Hepatocyte (in vitro differentiated cells): ENCODE results near the gene TK2. TPM values are rescaled to one million over a fixed set of nuclear protein-coding genes. Genes with fewer than 3 reads are reported as not detected.
"Not testable (repeated sequence)": the region's sequence is repeated elsewhere in the genome, so short reads cannot be mapped to it uniquely, and the experiment has no call there.

ENCODE experiments used
- DNase-seq: peaks from one replicate; pipeline ENCODE4 v3.0.0-alpha.2; 2016; ENCODE audit warnings: low spot score
- H2AFZ ChIP-seq: fragments of 200-600 bp; sonication (generic); 2 replicates; pipeline ENCODE4 v1.6.0; 2016; ENCODE audit warnings: antibody characterized with exemption, mild to moderate bottlenecking
- H3K27ac ChIP-seq: fragments of 200-600 bp; sonication (generic); 2 replicates; pipeline ENCODE4 v1.5.1; 2016; ENCODE audit warnings: mild to moderate bottlenecking
- H3K27me3 ChIP-seq: fragments of 200-600 bp; sonication (generic); 2 replicates; pipeline ENCODE4 v1.6.1; 2016
- H3K36me3 ChIP-seq: fragments of 200-600 bp; sonication (generic); replicated peaks from 2 replicates; pipeline ENCODE4 v1.5.1; 2016; ENCODE audit warnings: low read depth; ENCODE audit not compliant: insufficient read depth
- H3K4me1 ChIP-seq: fragments of 200-600 bp; sonication (generic); 2 replicates; pipeline ENCODE4 v1.5.1; 2016; ENCODE audit warnings: mild to moderate bottlenecking, moderate library complexity; ENCODE audit not compliant: insufficient read depth
- H3K4me2 ChIP-seq: fragments of 200-600 bp; sonication (generic); 2 replicates; pipeline ENCODE4 v1.6.0; 2016
- H3K4me3 ChIP-seq: fragments of 200-600 bp; sonication (generic); 2 replicates; pipeline ENCODE4 v1.5.1; 2016; ENCODE audit warnings: mild to moderate bottlenecking
- H3K79me2 ChIP-seq: fragments of 200-600 bp; sonication (generic); 2 replicates; pipeline ENCODE4 v1.6.0; 2017; ENCODE audit warnings: mild to moderate bottlenecking
- H3K9me2 ChIP-seq: fragments of 200-600 bp; sonication (generic); replicated peaks from 2 replicates; pipeline ENCODE4 v1.6.0; 2017; ENCODE audit warnings: mild to moderate bottlenecking; ENCODE audit not compliant: insufficient read depth
- H3K9me3 ChIP-seq: fragments of 200-600 bp; sonication (generic); 2 replicates; pipeline ENCODE4 v1.5.1; 2016; ENCODE audit warnings: low read depth, mild to moderate bottlenecking
- H4K20me1 ChIP-seq: fragments of 200-600 bp; sonication (generic); 2 replicates; pipeline ENCODE4 v1.6.0; 2016; ENCODE audit warnings: mild to moderate bottlenecking; ENCODE audit not compliant: insufficient read depth, poor library complexity, severe bottlenecking
- CTCF ChIP-seq: fragments of 200-600 bp; sonication (generic); IDR thresholded peaks from 2 replicates; pipeline ENCODE4 v1.5.1; 2016; ENCODE audit warnings: antibody characterized with exemption, mild to moderate bottlenecking; ENCODE audit not compliant: poor library complexity
- EZH2 ChIP-seq: fragments of 200-600 bp; sonication (generic); IDR thresholded peaks from 2 replicates; pipeline ENCODE4 v1.6.1; 2016; ENCODE audit warnings: antibody characterized with exemption, mild to moderate bottlenecking, borderline replicate concordance
- EZH2phosphoT487 ChIP-seq: fragments of 200-600 bp; sonication (generic); IDR thresholded peaks from one replicate; pipeline ENCODE4 v1.6.1; 2018; ENCODE audit warnings: antibody characterized with exemption, mild to moderate bottlenecking, low read depth, moderate library complexity; ENCODE audit not compliant: unreplicated experiment, severe bottlenecking
- WGBS: methylation state at CpG from one replicate; pipeline ENCODE4 v1.1.6; 2016; ENCODE audit warnings: low lambda C conversion rate; ENCODE audit errors: missing lambda C conversion rate; 5-methylcytosine and 5-hydroxymethylcytosine counted together
- polyA plus RNA-seq: library from polyadenylated mRNA; unstranded; fragments of >200 nt; fragmentation: Nextera tagmentation; extraction: Ambion mirVana; gene quantifications from 2 replicates; pipeline ENCODE4 v1.2.1, GENCODE V29; 2016
- total RNA-seq: library from RNA; depleted of rRNA; stranded (reverse); fragments of >200 nt; gene quantifications from 2 replicates; pipeline ENCODE4 v1.2.3, GENCODE V29; 2014

Gene TK2
- total RNA-seq (14.3 and 15.9 TPM in 2 replicates), polyA plus RNA-seq (10.1 and 12.5 TPM in 2 replicates)

GRCh38 chr16:66549284-66550131, at the start of gene TK2:
TSS of gene TK2 (minus strand) at chr16:66550122. CDS start at chr16:66550061, 61 bp downstream.
- H3K4me1 ChIP-seq: peaks cover 21% of the 10 kb centered on the region
- H3K9me3 ChIP-seq: no peaks in the 10 kb centered on the region
- peak within 1 kb of the TSS; percentile 91 for H3K4me2 ChIP-seq
- no peaks in the 10 kb centered on the region for H3K27me3 ChIP-seq
- H4K20me1 ChIP-seq: no peaks in the 10 kb centered on the region
- no peaks in the 10 kb centered on the region for H3K9me2 ChIP-seq
- H2AFZ ChIP-seq: peak within 1 kb of the TSS; percentile 100
- WGBS: 11% methylated on average over 71 of the region's 80 CpGs
- peak; percentile 87 for DNase-seq
- no peak for TF ChIP-seq EZH2phosphoT487
- TF ChIP-seq CTCF: peak; percentile 27
- peak within 1 kb of the TSS; percentile 63 for H3K4me3 ChIP-seq
- no peaks in the 10 kb centered on the region for H3K36me3 ChIP-seq
- H3K27ac ChIP-seq: peak within 1 kb of the TSS; percentile 96
- H3K79me2 ChIP-seq: peaks cover 26% of the 10 kb centered on the region

GRCh38 chr16:66598111-66598510, 48.2 kb upstream of the TK2 start:
- no peaks in the 10 kb centered on the region for H3K9me3 ChIP-seq
- DNase-seq: no peak
- no peaks in the 10 kb centered on the region for H3K4me1 ChIP-seq
- no peaks in the 10 kb centered on the region for H3K36me3 ChIP-seq
- TF ChIP-seq EZH2phosphoT487: no peak
- no peak for TF ChIP-seq EZH2
- no peak for TF ChIP-seq CTCF
- WGBS: 87% methylated on average over 3 of the region's 3 CpGs
- no peaks in the 10 kb centered on the region for H3K27me3 ChIP-seq
- H3K79me2 ChIP-seq: no peaks in the 10 kb centered on the region
- H3K4me3 ChIP-seq: no peak overlapping the region
- no peak overlapping the region for H3K4me2 ChIP-seq
- no peaks in the 10 kb centered on the region for H3K9me2 ChIP-seq
- H3K27ac ChIP-seq: no peak overlapping the region
- no peaks in the 10 kb centered on the region for H4K20me1 ChIP-seq
- H2AFZ ChIP-seq: no peak overlapping the region

- Histone ChIP-seq H3K4me1 (no peaks in the 10 kb centered on the region), H3K27ac (no peak overlapping the region), H3K36me3 (no peaks in the 10 kb centered on the region), H3K9me2 (no peaks in the 10 kb centered on the region), H3K4me2 (no peak overlapping the region), H4K20me1 (no peaks in the 10 kb centered on the region), H3K4me3 (no peak overlapping the region), H3K9me3 (no peaks in the 10 kb centered on the region), H3K27me3 (no peaks in the 10 kb centered on the region), H3K79me2 (no peaks in the 10 kb centered on the region), H2AFZ (no peak overlapping the region)
- TF ChIP-seq EZH2phosphoT487: no peak
- TF ChIP-seq EZH2: no peak
- TF ChIP-seq CTCF: no peak
- DNase-seq: no peak
- WGBS: 95% methylated on average over 5 of the region's 5 CpGs
Measured at GRCh38 chr16:66596986-66597848, 47.3 kb upstream of the TK2 start.

- not testable (repeated sequence) for H2AFZ ChIP-seq, H3K9me3 ChIP-seq, H3K79me2 ChIP-seq, H3K4me3 ChIP-seq, H3K27ac ChIP-seq, H3K27me3 ChIP-seq, H3K4me2 ChIP-seq, H4K20me1 ChIP-seq, H3K4me1 ChIP-seq, H3K36me3 ChIP-seq, H3K9me2 ChIP-seq, DNase-seq
- 99% methylated on average over 4 of the region's 4 CpGs for WGBS
Measured at GRCh38 chr16:66596559-66596958, 46.6 kb upstream of the TK2 start.
